ENCODE results near the gene CBX7.

DNA sequence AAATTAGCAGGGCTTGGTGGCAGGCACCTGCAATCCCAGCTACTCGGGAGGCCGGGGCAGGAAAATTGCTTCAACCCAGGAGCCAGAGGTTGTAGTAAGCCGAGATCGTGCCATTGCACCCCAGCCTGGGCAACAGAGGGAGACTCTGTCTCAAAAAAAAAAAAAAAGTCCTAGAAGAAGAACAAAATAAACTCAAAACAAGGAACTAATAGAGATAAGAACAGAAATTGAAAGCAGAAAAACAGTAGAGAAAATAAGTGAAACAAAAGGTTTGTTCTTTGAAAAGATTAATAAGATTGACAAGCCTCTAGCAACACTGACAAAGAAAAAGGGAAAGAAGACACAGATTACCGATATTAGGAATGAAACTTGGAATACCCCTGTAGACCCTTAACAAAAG is 45.1 kb upstream of the CBX7 start:
- TF ChIP-seq CTCF (IDR thresholded peaks at IDR 0.05) (no peak), POLR2AphosphoS5 (IDR thresholded peaks at IDR 0.05) (no peak)
